Measurements from ENCODE around the gene DTNBP1. TPM values are rescaled to one million over a fixed set of nuclear protein-coding genes. Genes with fewer than 3 reads are reported as not detected.

Gene DTNBP1
- total and polyA plus RNA-seq, 9 donors, result 8.4 to 23.6 (median 18.2) TPM

DNA sequence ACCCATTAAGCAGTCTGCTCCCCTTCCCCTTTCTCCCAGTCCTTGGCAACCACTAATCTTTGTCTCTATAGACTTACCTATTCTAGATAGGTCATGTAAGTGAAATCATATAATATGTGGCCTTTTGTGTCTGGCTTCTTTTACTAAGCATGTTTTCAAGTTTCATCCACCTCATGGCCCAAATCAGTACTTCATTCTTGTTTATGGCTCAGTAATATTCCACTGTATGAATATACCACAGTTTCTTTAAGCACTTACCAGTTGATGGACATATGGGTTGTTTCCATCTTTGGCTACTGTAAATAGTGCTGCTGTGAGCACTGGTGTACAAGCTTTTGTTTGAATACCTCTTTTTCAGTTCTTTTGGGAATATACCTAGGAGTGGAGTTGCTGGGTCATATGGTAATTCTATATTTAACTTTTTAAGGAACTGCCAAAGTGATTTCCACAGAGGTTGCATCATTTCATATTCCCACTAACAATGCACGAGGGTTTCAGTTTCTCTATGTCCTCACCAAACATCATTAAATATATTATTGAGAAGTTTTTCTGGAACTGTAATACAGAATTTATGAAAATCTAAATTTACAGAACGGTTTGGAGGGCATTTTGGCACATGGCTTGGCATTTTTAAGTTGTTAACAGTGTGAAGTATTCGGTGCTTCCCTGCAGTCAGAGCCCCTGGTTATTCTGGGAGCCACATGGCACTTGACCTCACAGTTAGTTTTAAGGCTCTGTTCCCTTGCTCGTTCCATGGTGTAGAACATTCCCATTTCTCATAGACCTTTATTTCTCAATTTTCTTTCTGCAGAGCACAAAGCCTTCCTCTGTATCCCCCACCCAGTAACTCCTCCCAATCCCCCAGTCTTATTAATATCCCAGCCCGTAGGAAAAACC, 27.0 kb upstream of the DTNBP1 start:
- Histone ChIP-seq H3K36me3 (ENCODE audit: control insufficient read depth, insufficient read depth, low read length) (no peaks in the 10 kb centered on the region), H3K9me3 (replicated peaks; ENCODE audit: control insufficient read depth, low read depth, low read length) (no peaks in the 10 kb centered on the region), H3K4me3 (ENCODE audit: low read length) (no peak overlapping the region), H3K27me3 (ENCODE audit: control insufficient read depth, insufficient read depth, low read length) (no peaks in the 10 kb centered on the region), H3K4me1 (ENCODE audit: control insufficient read depth, insufficient read depth, low read length) (peaks cover 2% of the 10 kb centered on the region), H3K27ac (ENCODE audit: low read length) (no peak overlapping the region)
- WGBS (ENCODE audit: insufficient coverage), result 54% methylated on average over 2 of the region's 5 CpGs
- peak; percentile 14 for DNase-seq

DNA sequence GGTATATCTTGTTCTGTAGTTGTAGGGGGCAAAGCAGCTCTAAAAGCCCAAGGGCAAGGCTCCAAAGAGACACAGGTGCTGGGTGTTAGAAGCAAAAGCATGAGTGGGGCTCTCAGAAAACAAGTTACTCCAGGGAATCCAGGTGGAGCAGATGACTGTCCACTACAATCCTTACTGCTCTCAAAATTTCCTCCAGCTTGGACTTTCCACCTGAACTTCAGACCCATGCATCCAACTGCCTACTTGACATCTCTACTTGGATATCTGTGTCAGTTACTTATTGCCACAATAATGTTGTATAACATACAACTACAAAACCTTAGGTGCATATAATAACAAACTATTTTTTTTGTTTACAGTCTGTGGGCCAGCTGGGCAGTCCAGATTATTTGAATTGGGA, 22.8 kb upstream of the DTNBP1 start:
- Histone ChIP-seq H3K36me3 (ENCODE audit: control insufficient read depth, insufficient read depth, low read length) (no peaks in the 10 kb centered on the region), H3K9me3 (replicated peaks; ENCODE audit: control insufficient read depth, low read depth, low read length) (peaks cover 2% of the 10 kb centered on the region), H3K4me3 (ENCODE audit: low read length) (no peak overlapping the region), H3K4me1 (ENCODE audit: control insufficient read depth, insufficient read depth, low read length) (peaks cover 2% of the 10 kb centered on the region), H3K27ac (ENCODE audit: low read length) (no peak overlapping the region), H3K27me3 (ENCODE audit: control insufficient read depth, insufficient read depth, low read length) (no peaks in the 10 kb centered on the region)
- no peak for DNase-seq

DNA sequence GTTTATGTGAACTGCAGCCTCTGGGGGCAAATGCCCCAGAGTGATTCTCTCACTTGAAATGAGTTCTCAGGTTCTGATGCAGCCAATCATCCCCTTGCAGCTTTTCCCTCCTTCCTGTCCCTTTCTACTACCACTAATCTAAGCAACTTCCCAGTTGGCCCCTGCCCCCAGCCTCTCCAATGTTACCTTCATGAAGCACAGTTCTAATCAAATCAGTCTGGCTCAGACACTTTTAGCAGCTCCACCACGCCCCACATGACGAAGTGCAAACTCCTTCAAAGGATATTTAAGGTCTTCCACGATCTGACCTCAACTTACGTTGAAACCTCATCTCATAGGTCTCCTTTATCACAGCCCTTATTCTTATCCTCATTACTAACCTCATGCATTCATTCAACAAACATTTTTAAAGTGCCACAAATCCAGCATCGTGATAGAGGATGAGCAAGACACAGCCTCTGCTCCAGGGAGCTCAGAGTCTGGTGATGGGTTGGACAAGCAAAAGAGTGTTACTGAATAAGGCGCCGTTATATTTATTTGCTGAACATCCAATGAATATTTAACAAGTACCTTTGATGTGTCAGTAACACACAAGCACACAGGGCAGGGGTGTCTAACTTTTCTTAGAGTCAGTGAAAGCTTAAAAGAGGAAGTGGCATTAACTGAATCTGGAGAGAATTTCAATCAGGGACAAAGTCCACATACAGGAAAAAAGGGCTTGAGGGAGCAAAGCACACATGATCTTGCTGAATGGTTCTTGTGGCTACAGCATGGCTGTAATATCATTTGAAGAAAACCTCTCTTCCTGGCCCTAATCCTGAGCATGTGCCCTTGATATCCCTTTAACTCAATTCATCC, 20.4 kb upstream of the DTNBP1 start:
- no peaks in the 10 kb centered on the region for H3K27me3 ChIP-seq (ENCODE audit: control insufficient read depth, insufficient read depth, low read length)
- H3K9me3 ChIP-seq (replicated peaks; ENCODE audit: control insufficient read depth, low read depth, low read length), result peaks cover 2% of the 10 kb centered on the region
- DNase-seq, result peak; percentile 22
- no peaks in the 10 kb centered on the region for H3K4me1 ChIP-seq (ENCODE audit: control insufficient read depth, insufficient read depth, low read length)
- 70% methylated on average over 4 of the region's 7 CpGs for WGBS (ENCODE audit: insufficient coverage)
- H3K4me3 ChIP-seq (ENCODE audit: low read length), result no peak overlapping the region
- no peak overlapping the region for H3K27ac ChIP-seq (ENCODE audit: low read length)
- no peaks in the 10 kb centered on the region for H3K36me3 ChIP-seq (ENCODE audit: control insufficient read depth, insufficient read depth, low read length)

DNA sequence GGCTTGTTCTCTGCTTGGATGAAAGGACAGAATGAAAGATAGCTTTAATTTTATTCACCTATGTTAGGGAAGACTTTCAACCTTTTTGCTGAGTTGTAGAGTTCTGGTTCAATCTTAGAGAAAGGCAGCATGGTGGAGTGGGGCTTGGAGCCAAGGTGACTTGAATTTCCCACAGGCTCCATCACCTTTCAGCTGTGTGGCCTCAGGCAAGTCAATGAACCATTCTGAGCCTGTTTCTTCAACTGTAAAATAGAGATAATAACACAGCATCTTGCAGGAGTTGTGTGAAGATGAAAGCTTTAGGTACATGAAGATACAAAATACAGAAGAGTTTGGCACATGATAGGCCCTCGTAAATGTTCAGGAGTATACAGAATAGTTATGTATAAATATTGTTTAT, 19.1 kb upstream of the DTNBP1 start:
- H3K36me3 ChIP-seq (ENCODE audit: control insufficient read depth, insufficient read depth, low read length), result no peaks in the 10 kb centered on the region
- no peaks in the 10 kb centered on the region for H3K4me1 ChIP-seq (ENCODE audit: control insufficient read depth, insufficient read depth, low read length)
- no peak overlapping the region for H3K27ac ChIP-seq (ENCODE audit: low read length)
- no CpG with 5 or more reads among the region's 1 CpG for WGBS (ENCODE audit: insufficient coverage)
- no peak overlapping the region for H3K4me3 ChIP-seq (ENCODE audit: low read length)
- H3K9me3 ChIP-seq (replicated peaks; ENCODE audit: control insufficient read depth, low read depth, low read length), result peaks cover 2% of the 10 kb centered on the region
- H3K27me3 ChIP-seq (ENCODE audit: control insufficient read depth, insufficient read depth, low read length), result no peaks in the 10 kb centered on the region
- no peak for DNase-seq

DNA sequence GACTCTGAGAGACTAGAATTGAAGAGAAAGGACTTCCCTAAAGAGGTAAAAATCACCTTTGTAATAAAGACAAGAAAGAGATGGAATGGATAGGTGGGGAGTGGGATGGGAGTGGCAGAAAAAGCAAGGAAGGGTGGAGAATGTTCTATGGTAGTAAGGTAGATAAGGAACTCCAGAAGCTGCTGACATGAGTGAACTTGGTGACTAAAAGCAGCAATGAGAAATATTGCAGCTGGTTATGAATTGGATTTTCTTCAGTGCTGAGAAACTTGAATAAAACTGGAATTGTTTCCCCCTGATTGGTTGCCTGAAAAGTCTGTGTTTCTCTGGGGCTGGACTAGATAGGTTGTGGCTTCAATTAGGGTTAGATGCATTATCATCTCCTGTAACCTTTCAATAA, 15.7 kb upstream of the DTNBP1 start:
- no peaks in the 10 kb centered on the region for H3K36me3 ChIP-seq (ENCODE audit: control insufficient read depth, insufficient read depth, low read length)
- peaks cover 2% of the 10 kb centered on the region for H3K9me3 ChIP-seq (replicated peaks; ENCODE audit: control insufficient read depth, low read depth, low read length)
- H3K4me3 ChIP-seq (ENCODE audit: low read length), result no peak overlapping the region
- no peak for DNase-seq
- no peak overlapping the region for H3K27ac ChIP-seq (ENCODE audit: low read length)
- no peaks in the 10 kb centered on the region for H3K27me3 ChIP-seq (ENCODE audit: control insufficient read depth, insufficient read depth, low read length)
- H3K4me1 ChIP-seq (ENCODE audit: control insufficient read depth, insufficient read depth, low read length), result peaks cover 15% of the 10 kb centered on the region

DNA sequence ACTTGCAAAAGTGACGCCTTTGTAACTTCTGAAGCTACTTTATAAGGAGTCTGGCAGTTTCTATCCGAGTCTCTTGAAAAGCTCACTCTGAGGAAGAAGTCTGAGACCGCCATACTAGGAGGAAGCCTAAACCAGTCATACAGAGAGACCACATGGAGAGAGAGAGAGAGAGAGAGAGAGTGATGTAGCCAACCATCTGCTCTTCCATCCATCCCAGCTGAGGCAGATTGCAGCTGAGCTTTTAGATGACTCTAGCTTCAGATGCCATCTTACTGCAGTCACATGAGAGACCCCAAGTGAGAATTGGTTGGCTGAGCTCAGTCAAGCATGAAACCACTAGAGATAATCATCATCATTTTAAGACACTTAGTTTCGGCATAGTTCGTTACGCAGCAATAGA, 15.0 kb upstream of the DTNBP1 start:
- DNase-seq, result no peak
- no CpG with 5 or more reads among the region's 6 CpGs for WGBS (ENCODE audit: insufficient coverage)
- Histone ChIP-seq H3K27ac (ENCODE audit: low read length) (no peak overlapping the region), H3K36me3 (ENCODE audit: control insufficient read depth, insufficient read depth, low read length) (no peaks in the 10 kb centered on the region), H3K4me3 (ENCODE audit: low read length) (no peak overlapping the region), H3K4me1 (ENCODE audit: control insufficient read depth, insufficient read depth, low read length) (peaks cover 15% of the 10 kb centered on the region), H3K9me3 (replicated peaks; ENCODE audit: control insufficient read depth, low read depth, low read length) (peaks cover under 1% of the 10 kb centered on the region), H3K27me3 (ENCODE audit: control insufficient read depth, insufficient read depth, low read length) (no peaks in the 10 kb centered on the region)

DNA sequence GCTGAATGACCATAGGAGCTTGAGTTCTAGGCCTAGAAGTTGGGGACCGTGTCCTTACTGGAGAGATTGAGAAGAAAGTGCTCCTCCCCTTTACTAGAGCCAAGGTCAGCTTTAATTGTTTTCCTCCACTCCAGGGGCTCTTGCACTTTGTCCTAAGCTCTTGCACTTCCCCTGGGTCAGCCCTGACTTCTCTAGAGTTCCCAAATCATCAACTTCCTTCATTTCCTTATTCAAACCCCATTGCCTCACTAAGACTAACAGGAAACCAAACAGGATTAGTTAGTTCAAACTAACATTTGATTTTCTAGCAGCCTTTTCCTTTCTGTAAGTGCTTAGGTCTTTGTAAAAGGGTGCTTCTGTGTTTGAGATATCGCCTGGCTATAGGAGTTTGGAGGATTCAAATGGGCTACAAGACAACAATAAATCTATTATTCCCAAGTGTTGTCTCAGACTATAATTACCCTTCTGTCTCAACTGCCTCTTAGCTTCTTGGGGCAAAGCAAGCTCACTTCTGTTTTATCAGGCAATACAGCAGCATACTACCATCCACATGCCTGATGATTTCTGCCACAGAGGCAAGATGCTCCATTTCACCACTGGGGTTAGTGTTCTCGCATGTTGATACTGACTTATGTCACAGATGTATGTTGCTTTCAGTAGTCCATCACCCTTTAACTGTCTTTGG, 12.8 kb upstream of the DTNBP1 start:
- no peaks in the 10 kb centered on the region for H3K27me3 ChIP-seq (ENCODE audit: control insufficient read depth, insufficient read depth, low read length)
- no peak overlapping the region for H3K27ac ChIP-seq (ENCODE audit: low read length)
- peaks cover 23% of the 10 kb centered on the region for H3K4me1 ChIP-seq (ENCODE audit: control insufficient read depth, insufficient read depth, low read length)
- H3K4me3 ChIP-seq (ENCODE audit: low read length), result no peak overlapping the region
- DNase-seq, result peak; percentile 33
- H3K36me3 ChIP-seq (ENCODE audit: control insufficient read depth, insufficient read depth, low read length), result no peaks in the 10 kb centered on the region
- H3K9me3 ChIP-seq (replicated peaks; ENCODE audit: control insufficient read depth, low read depth, low read length), result no peaks in the 10 kb centered on the region
- 80% methylated on average over 1 of the region's 3 CpGs for WGBS (ENCODE audit: insufficient coverage)

DNA sequence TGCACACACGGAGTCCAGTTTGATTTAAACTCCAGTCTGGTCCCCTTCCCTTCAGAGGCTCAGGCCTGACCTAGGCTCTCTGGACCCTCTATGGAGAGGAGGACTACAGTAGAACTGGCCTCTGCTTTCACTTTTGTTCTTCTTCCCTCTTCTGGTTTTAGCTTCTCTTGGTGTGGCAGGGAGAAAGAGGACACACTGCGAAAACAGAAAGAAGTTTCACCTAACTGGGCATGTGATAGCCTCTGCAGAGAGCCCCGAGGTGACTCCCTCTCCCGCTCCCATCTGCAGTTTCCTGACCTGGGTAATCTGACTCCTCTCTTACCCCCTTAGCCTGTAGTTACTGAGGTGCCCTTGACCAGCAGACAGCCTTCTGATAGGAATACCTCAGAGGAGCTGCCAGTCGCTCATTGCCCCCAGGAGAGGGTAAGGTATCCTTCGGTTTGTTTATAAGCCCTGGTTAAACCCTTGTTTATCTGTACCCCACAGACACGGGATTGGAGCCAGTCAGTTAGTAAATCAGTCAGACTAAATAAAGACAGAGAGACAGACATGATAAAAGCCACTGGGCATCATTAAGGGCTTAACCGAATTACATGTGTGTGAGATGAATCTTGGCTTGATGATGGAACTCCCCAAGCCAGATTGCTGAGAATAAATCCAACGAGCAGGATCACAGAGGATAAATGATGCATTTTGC, 12.0 kb upstream of the DTNBP1 start:
- peaks cover 23% of the 10 kb centered on the region for H3K4me1 ChIP-seq (ENCODE audit: control insufficient read depth, insufficient read depth, low read length)
- 25% methylated on average over 5 of the region's 9 CpGs for WGBS (ENCODE audit: insufficient coverage)
- H3K9me3 ChIP-seq (replicated peaks; ENCODE audit: control insufficient read depth, low read depth, low read length), result no peaks in the 10 kb centered on the region
- no peaks in the 10 kb centered on the region for H3K36me3 ChIP-seq (ENCODE audit: control insufficient read depth, insufficient read depth, low read length)
- H3K27ac ChIP-seq (ENCODE audit: low read length), result no peak overlapping the region
- H3K27me3 ChIP-seq (ENCODE audit: control insufficient read depth, insufficient read depth, low read length), result peaks cover 2% of the 10 kb centered on the region
- DNase-seq, result peak; percentile 26
- no peak overlapping the region for H3K4me3 ChIP-seq (ENCODE audit: low read length)

DNA sequence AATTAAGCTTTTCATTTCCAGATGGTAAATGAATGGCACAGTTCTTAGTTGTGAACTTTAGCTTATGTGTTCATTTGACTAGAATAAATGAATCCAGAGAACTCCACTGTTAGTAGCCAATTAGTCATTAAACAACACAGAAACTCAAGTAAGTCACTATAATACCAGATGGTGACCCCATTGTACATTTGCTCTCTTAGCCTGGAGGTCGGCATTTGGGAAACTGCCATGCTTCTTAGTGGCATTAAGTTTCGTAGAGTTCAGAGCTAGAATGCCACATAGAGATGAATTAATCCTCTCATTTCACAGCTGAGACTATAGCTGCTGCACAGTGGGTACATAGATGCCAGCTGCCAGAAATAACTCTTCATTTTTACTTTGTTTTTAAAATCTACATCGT, 10.8 kb upstream of the DTNBP1 start:
- H3K4me3 ChIP-seq (ENCODE audit: low read length), result no peak overlapping the region
- 53% methylated on average over 2 of the region's 3 CpGs for WGBS (ENCODE audit: insufficient coverage)
- peaks cover 23% of the 10 kb centered on the region for H3K4me1 ChIP-seq (ENCODE audit: control insufficient read depth, insufficient read depth, low read length)
- peaks cover 6% of the 10 kb centered on the region for H3K27me3 ChIP-seq (ENCODE audit: control insufficient read depth, insufficient read depth, low read length)
- H3K9me3 ChIP-seq (replicated peaks; ENCODE audit: control insufficient read depth, low read depth, low read length), result no peaks in the 10 kb centered on the region
- no peaks in the 10 kb centered on the region for H3K36me3 ChIP-seq (ENCODE audit: control insufficient read depth, insufficient read depth, low read length)
- no peak overlapping the region for H3K27ac ChIP-seq (ENCODE audit: low read length)
- DNase-seq, result peak; percentile 35
